ENCODE measurements around the gene APMAP.
"Not testable (repeated sequence)": the region's sequence is repeated elsewhere in the genome, so short reads cannot be mapped to it uniquely, and the experiment has no call there.

The APMAP gene

DNA sequence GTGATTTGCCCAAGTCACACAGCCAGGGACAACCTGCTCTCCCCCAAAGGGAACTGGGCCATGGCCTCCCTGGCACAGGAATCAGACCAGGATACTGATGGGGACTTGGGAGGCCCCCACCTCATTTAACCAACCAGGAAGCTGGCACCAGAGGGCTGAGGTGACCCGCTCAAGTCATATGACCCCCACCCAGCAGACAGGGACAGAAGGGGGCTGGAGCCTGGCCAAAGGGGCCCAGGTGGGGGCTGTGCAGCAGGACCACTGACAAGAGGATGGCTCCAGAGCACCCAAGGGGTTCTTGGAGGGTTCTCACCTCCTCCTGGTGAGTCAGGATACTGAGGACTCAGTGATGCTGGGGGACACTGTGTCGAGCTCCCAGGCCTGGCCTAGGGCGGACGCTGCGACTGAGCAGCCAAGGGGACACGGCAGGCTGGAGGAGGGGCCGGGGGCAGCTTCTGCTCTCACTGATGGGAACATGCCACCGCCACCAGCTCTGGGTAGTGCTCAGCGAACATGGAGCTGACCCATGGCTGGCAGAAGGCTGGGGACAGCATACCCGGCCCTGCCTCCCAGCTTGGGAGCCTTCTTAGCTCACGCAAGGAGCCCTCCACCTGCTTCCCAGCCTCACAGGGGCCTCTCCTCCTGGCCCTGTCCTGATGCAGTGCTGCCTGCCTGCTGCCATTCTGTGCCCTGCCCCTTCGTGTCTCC is 42.3 kb downstream of the APMAP start:
- no peak for DNase-seq

DNA sequence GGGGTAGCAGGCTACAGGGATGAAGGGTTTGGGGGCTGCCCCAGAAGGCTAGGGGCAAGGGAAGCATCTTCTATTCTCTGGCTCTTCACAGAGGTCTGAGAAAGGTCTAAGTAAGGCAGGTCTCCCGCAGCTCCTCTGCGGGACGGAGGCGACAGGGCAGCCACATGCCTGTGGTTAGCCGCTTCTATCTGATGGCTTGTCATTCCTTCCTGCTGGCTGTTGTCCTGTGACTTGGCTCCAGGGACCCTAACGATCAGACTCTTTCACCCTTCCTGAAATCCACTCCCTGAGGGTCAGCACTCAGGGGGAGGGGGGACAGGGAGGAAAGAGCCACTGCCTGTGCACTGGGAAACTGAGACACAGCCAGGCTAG is 42.8 kb downstream of the APMAP start:
- DNase-seq = no peak

DNA sequence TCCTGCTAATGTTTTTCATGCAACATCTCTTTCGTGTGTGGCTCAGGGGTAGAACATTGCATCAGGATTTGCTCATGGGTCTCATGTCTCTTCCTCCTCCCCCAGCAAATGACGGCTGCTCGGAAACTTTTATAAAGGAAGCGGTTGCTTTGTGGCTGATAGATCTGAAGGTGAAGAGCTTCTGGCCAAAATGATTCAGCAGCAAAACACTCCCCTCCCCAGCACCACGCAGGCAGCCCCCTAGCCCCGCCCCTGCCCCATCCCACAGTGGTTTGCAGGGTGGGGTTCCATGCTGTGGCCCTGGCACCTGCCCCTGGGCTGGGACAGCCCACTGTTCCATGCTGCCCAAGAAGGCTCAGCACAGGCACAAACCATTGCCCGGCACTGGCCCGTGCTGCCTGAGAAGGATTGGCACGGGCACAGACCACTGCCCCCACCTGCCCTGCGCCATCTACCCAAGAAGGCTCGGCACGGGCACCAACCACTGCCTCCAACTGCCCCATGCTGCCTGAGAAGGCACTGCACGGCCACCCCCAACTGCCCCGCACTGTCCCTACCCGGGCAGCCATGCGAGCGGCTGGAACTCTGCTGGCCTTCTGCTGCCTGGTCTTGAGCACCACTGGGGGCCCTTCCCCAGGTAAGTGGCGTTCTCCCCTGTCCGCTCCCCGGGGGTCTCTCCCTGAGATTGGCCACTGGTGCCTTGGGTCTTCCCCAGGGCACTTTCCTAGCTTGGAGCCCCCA is 43.4 kb downstream of the APMAP start, which contains the start of gene CST7:
CST7 (plus strand) TSS at position 331 of the 741 bp plus-strand sequence; CDS start at position 568, 237 bp downstream.
- DNase-seq = peak; percentile 71 to 81

DNA sequence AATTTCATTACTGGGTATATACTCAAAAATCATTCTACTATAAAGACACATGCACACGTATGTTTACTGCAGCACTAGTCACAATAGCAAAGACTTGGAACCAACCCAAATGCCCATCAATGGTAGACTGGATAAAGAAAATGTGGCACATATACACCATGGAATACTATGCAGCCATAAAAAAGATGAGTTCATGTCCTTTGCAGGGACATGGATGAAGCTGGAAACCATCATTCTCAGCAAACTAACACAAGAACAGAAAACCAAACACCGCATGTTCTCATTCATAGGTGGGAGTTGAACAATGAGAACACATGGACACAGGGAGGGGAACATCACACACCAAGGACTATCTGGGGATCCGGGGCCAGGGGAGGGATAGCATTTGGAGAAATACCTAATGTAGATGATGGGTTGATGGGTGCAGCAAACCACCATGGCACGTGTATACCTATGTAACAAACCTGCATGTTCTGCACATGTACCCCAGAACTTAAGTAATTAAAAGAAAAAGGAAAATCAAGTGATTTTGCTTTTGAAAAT is 44.1 kb downstream of the APMAP start:
- DNase-seq = not testable (repeated sequence)

DNA sequence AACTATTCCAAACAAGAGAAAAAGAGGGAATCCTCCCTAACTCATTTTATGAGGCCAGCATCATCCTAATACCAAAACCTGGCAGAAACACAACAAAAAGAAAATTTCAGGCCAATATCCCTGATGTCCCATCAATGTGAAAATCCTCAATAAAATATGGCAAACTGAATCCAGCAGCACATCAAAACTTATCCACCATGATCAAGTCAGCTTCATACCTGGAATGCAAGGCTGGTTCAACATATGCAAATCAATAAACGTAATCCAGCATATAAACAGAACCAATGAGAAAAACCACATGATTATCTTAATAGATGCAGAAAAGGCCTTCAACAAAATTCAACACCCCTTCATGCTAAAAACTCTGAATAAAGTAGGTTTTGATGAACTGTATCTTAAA is 46.2 kb downstream of the APMAP start:
- not testable (repeated sequence) for DNase-seq

DNA sequence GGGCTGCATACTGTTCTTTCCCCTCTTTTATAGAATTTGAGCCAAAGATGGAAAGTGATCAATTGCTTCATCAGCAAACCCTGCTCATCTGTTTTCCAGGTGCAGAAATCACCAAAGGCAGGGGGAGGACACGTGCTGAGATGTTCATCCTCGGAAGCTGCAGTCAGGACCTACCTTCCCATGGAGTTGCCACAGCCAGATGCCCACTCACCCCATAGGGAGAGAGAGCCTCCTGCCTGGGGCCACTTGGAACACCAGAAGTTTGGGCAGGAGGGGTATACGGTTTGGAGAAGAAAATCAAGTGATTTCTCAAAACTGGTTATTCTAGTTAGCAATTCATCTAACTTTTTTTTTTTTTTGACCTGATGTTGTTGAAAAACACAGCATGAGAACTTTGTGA is 48.8 kb downstream of the APMAP start:
- no peak for DNase-seq

DNA sequence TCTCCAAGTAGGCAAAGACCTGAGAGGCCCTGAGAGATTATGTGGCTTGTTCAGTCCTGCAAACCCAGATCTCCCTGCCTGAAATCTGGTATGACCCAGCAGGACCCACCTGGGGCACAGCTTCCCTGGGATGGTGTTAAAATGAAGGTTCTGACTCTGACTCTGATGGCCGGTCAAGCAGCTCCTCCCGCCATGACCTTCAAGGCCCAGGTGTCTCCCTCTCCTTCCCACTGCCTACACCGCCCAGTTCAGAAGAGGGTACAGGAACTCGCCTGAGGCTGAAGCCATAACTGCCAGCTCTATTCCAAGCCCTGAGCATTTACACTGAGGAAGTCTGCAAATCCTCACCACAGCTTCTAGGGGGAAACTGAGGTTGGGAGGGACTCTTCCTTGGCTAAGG is 49.4 kb downstream of the APMAP start:
- no peak for DNase-seq

DNA sequence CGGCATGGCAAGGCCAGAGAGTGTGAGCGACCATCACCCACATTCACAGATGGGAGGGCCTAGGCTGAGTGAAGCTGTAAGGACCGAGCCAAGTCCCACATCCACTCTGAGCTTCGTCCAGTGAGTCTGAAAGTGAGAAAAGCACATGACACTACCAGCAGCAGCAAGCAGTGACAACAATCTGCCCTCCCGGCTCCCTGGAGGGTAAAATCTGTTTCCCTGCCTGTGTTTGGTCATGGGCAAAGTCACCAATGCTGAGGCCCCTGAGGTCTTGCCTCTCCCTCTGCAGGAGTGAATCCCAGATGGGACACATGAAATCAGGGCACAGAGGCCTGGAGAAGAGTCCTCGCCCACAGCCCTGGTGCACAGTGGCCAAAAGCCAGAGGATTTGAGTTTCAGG is 49.9 kb downstream of the APMAP start:
- no peak for DNase-seq

DNA sequence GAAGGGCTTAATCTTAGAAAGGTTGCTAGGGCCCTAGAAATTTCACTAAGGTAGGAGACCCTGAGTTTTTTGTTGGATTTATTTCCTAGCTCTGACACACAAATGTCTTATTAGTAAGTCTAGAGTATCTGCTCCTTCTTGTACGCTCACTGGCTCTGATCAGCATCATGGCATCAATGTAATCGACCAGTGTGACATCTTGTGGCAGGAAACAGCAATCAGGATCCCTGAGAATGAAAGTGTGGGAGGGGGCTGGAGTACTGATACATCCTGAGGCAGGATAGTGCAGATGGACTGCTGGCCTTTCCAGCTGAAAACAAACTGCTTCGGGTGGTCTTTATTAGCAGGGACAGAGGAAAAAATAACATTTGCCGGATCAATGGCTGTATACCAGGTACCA is 53.5 kb downstream of the APMAP start:
- no peak for DNase-seq

DNA sequence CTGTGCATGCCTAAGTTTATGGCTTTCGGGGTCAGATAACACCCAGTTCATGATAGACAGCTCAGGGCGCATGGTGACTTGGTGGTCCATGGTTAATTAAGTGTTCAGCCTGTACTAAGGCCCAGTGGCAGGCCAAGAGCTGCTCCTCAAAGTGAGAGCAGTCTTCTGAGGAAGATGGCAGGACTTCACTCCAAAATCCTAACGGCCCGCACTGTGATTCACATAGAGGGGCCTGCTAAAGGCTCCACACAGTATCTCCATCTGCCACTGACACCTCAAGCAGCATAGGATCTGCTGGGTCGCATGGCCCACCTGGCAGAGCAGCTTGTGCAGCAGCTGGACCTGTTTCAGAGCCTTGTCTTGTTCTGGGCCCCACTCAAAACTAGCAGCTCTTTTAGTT is 54.1 kb downstream of the APMAP start:
- no peak for DNase-seq

DNA sequence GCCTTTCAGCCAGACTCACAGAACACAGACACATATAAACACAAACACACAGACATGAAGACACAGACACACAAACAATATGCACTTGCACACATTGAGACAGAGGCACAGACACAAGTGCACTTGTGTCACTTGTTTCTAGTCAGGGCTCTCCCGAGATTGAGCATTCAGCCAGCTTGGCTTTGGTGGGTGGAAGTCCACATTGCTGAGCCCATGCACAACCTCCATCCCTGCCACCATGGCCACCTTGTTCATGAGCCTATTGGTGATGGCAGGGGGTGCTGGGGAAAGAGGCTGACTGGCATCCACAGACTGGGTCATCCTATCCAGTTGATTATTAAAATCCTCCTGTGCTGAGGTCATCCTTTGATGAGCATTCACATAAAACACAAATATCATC is 55.0 kb downstream of the APMAP start:
- no peak for DNase-seq

DNA sequence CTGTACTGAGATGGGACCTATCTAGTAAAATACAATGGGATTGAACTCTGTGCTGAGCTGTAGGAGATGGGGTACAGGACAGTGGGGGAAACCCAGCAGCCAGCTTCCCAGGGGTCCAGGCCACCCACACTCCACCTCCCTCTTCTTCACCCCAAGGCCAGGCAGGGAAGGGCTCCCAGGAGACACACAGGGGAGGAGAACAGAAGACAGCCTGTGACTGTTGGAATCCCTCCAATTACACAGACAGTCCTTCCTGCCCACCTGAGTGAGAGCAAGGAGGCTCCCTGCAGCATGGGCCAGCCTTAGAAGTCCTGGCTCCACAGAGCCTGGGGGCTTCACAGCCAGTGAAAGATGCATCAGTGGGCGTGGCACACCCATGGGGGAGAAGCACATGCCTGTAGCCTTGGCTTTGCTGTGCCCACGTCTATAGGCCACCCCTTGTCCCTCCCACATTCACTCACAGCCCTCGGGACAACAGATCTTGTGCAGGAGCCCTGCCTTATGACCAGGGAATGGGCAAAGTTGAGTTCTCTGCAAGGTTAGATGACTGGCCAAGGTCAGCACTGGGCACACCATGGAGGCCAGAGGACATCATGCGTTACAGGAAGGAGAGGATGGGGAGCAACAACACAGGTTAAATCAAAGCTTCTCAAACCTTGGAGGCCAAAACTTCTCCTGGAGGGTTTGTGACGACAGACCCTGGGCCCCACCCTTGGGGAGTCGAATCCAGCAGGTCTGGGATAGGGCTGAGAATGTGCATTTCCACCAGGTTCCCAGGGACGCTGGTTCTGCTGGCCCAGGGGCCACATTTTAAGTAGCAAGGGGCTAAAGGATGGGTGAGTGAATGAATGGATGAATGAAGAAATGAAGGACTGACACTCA is 55.8 kb downstream of the APMAP start:
- DNase-seq = no peak

DNA sequence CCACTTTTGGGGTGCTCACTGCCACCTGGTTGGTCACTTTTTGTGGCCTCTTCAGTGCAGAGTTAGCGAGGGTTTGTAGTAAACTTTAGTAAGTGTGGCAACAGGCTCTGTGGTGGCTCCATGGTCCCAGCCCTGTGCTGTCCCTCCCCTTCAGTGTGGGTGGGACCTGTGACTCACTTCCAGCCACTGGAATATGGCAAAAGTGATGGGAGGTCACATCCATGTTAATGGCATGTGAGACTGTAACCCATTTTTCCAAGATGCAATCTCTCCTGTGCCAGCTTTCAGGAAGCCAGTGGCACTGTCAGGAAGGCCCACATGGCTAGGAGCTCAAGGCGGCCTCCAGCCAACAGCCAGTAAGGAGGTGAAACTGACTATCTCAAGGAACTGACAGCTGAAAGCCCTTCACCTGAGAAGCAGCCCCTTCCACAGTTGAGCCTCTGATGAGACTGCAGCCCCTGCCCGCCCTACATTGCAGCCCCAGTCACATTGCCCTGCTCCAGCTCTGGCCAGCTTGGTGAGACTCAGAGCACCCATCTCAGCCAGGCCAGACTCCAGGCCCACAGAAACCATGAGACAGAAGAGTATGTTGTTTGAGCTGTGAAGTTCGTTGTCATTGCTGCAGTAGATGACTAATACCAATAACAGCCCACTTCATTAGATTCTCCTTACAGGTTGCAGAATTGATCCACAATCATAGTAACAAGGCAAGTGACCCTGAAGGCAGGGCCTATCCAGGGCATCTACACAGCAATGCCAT is 56.6 kb downstream of the APMAP start:
- peak in 1 of 2 donors; percentile 29 for DNase-seq

DNA sequence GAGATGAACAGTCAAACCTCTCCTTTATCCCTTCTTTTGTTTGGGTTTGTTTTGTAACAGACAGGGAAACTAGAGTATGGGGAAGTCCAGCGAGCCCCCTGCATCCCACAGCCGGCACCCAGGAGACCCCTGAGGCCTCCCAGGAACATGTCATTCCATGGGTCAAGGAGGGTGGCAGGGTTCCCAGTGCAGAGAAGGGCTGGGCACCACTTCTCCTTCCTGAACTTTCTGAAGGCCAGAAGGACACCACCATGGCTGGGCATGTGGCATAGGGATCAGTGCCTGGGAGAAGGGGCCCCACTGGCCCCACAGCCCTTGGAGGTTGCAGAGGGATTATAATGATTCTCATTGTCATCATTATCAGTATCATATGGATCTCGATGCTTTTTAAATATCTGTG is 57.4 kb downstream of the APMAP start:
- no peak for DNase-seq

DNA sequence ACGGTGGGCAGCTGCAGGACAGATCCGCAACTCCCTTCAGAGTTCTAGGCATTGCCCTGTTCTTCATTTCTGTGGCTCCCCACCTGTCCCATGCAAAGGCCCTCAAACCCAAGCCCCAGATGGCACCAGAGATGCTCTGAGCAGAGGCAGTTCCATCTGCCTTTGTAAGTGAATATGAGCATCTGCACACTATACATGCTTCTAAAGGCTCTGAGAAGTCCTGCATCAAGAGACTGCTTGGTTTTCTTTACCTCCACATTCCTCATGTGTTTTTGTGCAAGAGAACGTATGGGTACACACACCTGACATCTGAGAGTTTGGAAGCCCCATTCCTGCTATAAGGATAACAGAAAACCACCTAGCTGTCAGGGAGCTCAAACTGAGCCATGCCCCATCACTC is 57.8 kb downstream of the APMAP start:
- no peak for DNase-seq

DNA sequence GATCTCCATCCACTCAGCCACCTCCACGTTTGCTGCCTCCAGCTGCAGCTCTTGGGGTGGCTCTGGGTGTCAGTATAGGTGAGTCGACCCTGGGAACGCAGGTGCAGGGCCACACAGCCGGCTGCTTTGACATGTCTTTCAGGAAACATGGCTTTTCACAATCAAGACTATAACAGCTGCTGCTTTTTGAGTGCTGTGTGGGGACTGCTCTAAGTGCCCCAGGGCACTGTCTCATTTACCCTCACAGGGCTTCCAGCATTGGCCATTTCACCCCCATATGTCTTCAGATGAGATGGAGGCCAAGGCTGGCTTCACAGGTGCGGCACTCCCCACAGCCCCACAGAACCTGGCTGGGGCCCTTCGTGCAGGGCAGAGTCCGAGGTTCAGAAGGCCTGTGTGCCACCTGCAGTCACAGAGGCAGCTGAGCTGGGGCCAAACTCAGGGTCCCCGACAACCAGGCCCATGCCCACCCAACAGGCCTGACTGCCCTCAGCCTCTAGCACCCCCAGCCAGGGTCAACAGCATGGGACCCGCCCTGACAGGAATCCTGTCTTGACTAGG is 58.4 kb downstream of the APMAP start:
- DNase-seq = no peak

DNA sequence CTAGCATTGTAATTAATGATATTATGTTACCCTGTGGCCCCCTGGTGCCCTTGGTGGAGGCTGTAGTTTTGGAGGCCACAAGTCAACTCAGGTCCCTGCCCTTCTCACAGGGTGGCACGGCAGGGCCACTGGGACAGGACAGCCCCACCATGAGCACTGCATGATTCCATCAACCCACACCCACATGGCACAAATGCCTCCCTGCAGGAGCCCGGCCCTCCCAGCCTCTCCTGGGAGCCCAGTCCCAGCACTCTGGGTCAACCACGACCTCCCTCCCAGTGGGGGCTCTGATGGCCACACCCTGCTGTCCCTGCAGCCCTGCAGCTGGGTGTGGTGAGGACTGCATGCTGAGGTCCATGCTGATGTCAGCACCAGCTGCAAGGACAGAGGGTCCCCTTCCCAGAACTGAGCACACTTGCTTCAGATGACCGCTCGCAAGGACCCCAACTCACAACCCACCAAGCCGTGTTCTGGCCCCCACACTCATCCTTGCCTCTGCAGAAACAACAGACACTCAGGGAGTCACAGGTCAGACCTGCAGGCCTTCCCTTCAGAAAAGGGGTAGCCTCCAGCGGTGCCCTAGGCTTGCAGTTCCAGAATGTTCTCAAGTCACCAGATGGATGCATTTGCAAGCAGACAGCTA is 59.2 kb downstream of the APMAP start:
- no peak for DNase-seq

DNA sequence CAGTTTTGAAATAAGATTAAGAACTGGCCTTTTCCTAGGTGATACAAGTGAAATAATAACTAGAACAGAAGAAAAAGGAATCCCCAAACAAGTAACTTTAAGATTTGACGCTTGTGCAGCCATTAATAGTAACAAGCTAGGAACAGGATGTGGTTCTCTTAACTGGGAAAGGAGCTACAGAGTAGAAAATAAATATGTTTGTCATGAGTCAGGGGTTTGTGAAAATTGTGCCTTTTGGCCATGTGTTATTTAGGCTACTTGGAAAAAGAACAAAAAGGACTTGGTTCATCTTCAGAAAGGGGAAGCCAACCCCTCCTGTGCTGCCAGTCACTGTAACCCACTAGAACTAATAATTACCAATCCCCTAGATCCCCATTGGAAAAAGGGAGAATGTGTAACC is 60.7 kb downstream of the APMAP start:
- not testable (repeated sequence) for DNase-seq

DNA sequence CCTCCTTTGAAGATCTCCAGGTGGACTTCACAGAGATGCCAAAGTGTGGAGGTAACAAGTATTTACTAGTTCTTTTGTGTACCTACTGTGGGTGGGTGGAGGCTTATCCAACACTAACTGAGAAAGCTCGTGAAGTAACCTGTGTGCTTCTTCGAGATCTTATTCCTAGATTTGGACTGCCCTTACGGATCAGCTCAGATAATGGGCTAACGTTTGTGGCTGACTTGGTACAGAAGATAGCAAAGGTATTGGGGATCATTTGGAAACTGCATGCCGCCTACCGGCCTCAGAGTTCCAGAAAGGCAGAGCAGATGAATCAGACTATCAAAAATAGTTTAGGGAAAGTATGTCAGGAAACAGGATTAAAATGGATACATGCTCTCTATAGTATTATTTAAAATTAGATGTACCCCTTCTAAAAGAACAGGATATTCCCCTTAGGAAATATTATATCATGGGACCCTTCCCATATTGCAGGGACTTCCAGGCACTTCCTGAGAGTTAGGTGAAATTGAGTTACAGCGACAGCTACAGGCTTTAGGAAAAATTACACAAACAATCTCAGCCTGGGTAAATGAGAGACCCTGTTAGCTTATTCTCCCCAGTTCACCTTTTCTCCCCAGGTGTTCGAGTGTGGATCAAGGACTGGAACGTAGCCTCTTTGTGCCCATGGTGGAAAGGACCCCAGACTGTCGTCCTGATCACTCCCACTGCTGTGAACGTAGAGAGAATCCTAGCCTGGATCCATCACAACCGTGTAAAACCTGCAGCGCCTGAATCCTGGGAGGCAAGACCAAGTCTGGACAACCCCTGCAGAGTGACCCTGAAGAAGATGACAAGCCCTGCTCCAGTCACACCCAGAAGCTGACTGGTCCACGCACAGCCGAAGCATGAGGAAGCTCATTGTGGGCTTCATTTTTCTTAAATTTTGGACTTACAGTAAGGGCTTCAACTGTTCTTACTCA is 61.5 kb downstream of the APMAP start:
- DNase-seq = not testable (repeated sequence)
